HCT116 (cell line): ENCODE data around the gene TMEM203. TPM values are rescaled to one million over a fixed set of nuclear protein-coding genes. Genes with fewer than 3 reads are reported as not detected.

Experiments
- ATAC-seq: fragments of 200-7000 bp; cut with Tn5 transposase; 2 replicates; pipeline ENCODE4 v1.9.1; 2020; ENCODE audit warnings: mild to moderate bottlenecking, moderate library complexity
- BruUV-seq: library from RNA; stranded (reverse); fragments of 400-500 nt; replicated peaks from 2 replicates; lab custom pipeline; 2021; lab: Mats Ljungman, UMichigan
- CTCF ChIA-PET: fragments of 300-600 bp; sonication (Branson Sonifier 250); formaldehyde crosslinking; loops from one replicate; lab custom pipeline; 2021; ENCODE audit warnings: antibody characterized with exemption; lab: Charles Lee
- POLR2A ChIA-PET: fragments of 300-600, 350-600 bp; sonication (Branson Sonifier 250); formaldehyde crosslinking; loops from one replicate; lab custom pipeline; 2021; ENCODE audit warnings: antibody characterized with exemption; lab: Charles Lee
- RAD21 ChIA-PET, 2 experiments: fragments of 300-600 bp; sonication (Branson Sonifier 250); formaldehyde crosslinking; loops; one replicate each; lab custom pipeline; 2023; ENCODE audit warnings: low total read pairs in 2 of 2; ENCODE audit not compliant: uncharacterized antibody in 2 of 2, unreplicated experiment in 2 of 2, low non-redundant PET in 1 of 2; lab: Charles Lee
- DNase-seq: peaks from one replicate; pipeline ENCODE4 v3.0.0-alpha.2; 2010; ENCODE audit warnings: low read depth, low spot score
- H2AFZ ChIP-seq: fragments of 200-600 bp; shearing (Covaris generic), sonication (generic); 2 replicates; pipeline ENCODE4 v1.6.1; 2017; ENCODE audit warnings: low read depth, mixed run types, mixed read lengths, antibody characterized with exemption, low read length; ENCODE audit not compliant: poor library complexity, severe bottlenecking
- H3K27ac ChIP-seq: 2 replicates; pipeline ENCODE4 v1.5.1; 2012; ENCODE audit warnings: low read depth, low read length
- H3K27me3 ChIP-seq: fragments of 200-600 bp; sonication (generic); 2 replicates; pipeline ENCODE4 v1.6.1; 2016; ENCODE audit warnings: mixed run types, low read length, mixed read lengths; ENCODE audit not compliant: insufficient read depth
- H3K36me3 ChIP-seq, 2 experiments: fragments of 200-500 bp in 1 of 2; fragments of 200-600 bp in 1 of 2; sonication (Bioruptor generic) in 1 of 2; sonication (generic) in 1 of 2; 2 replicates each; pipeline versions ENCODE4 v1.5.1 to v1.6.1; 2014 to 2016; ENCODE audit warnings: low read length in 2 of 2, inconsistent platforms in 1 of 2, mixed read lengths in 1 of 2, mixed run types in 1 of 2; ENCODE audit not compliant: insufficient read depth in 2 of 2, control insufficient read depth in 1 of 2
- H3K4me1 ChIP-seq, 2 experiments: fragments of 200-600 bp in 1 of 2; sonication (generic) in 1 of 2; 2 replicates each; pipeline versions ENCODE4 v1.5.1 to v1.6.1; 2012 to 2017; ENCODE audit warnings: low read length in 2 of 2, inconsistent platforms in 1 of 2, mild to moderate bottlenecking in 1 of 2, mixed read lengths in 1 of 2, mixed run types in 1 of 2, moderate library complexity in 1 of 2; ENCODE audit not compliant: insufficient read depth in 2 of 2, control insufficient read depth in 1 of 2
- H3K4me2 ChIP-seq: fragments of 200-600 bp; sonication (generic); 2 replicates; pipeline ENCODE4 v1.6.1; 2017; ENCODE audit warnings: mixed run types, low read length, mixed read lengths
- H3K4me3 ChIP-seq, 2 experiments: fragments of 200-600 bp in 1 of 2; sonication (generic) in 1 of 2; replicated peaks in 1 of 2; 2 replicates each; pipeline ENCODE4 v1.5.1; 2011 to 2016; ENCODE audit warnings: low read length in 2 of 2, control low read depth in 1 of 2, low read depth in 1 of 2, mild to moderate bottlenecking in 1 of 2, mixed read lengths in 1 of 2, mixed run types in 1 of 2
- H3K79me2 ChIP-seq: fragments of 200-600 bp; sonication (generic); 2 replicates; pipeline ENCODE4 v1.6.1; 2017; ENCODE audit warnings: mild to moderate bottlenecking, mixed run types, low read length, moderate library complexity, mixed read lengths; ENCODE audit not compliant: insufficient read depth
- H3K9ac ChIP-seq: fragments of 200-600 bp; sonication (generic); 2 replicates; pipeline ENCODE4 v1.6.1; 2016; ENCODE audit warnings: low read length, mixed read lengths
- H3K9me2 ChIP-seq: fragments of 200-600 bp; sonication (generic), shearing (Covaris generic); 2 replicates; pipeline ENCODE4 v1.6.1; 2017; ENCODE audit warnings: mixed run types, mild to moderate bottlenecking, moderate library complexity; ENCODE audit not compliant: insufficient read depth
- H3K9me3 ChIP-seq, 2 experiments: fragments of 200-500 bp in 1 of 2; fragments of 200-600 bp in 1 of 2; sonication (Bioruptor generic) in 1 of 2; sonication (generic) in 1 of 2; 2 replicates each; pipeline ENCODE4 v1.6.1; 2014 to 2017; ENCODE audit warnings: low read length in 2 of 2, mixed read lengths in 2 of 2, inconsistent platforms in 1 of 2, low read depth in 1 of 2, mild to moderate bottlenecking in 1 of 2, mixed run types in 1 of 2, moderate library complexity in 1 of 2; ENCODE audit not compliant: control insufficient read depth in 1 of 2, insufficient read depth in 1 of 2
- H4K20me1 ChIP-seq: fragments of 200-600 bp; sonication (generic), shearing (Covaris generic); 2 replicates; pipeline ENCODE4 v1.6.1; 2017; ENCODE audit warnings: mixed run types, mild to moderate bottlenecking, moderate library complexity; ENCODE audit not compliant: insufficient read depth
- CBX3 ChIP-seq: IDR thresholded peaks from 2 replicates; pipeline ENCODE4 v1.6.1; 2012; ENCODE audit warnings: low read depth
- CEBPB ChIP-seq: IDR thresholded peaks from 2 replicates; pipeline ENCODE4 v1.6.1; 2012; ENCODE audit warnings: low read depth
- CTCF ChIP-seq, 3 experiments: fragments of 200-600 bp in 1 of 3; sonication (generic) in 1 of 3; IDR thresholded peaks in 2 of 3; conservative IDR thresholded peaks in 1 of 3; 2 replicates each; pipeline ENCODE4 v1.5.1; 2012 to 2017; ENCODE audit warnings: low read depth in 2 of 3, low read length in 2 of 3, antibody characterized with exemption in 1 of 3, borderline replicate concordance in 1 of 3, control low read depth in 1 of 3, mild to moderate bottlenecking in 1 of 3, mixed read lengths in 1 of 3, mixed run types in 1 of 3, moderate library complexity in 1 of 3; ENCODE audit not compliant: insufficient read depth in 1 of 3
- ELF1 ChIP-seq: IDR thresholded peaks from 2 replicates; pipeline ENCODE4 v1.6.1; 2012; ENCODE audit warnings: low read depth, borderline replicate concordance
- EZH2 ChIP-seq: fragments of 200-600 bp; sonication (generic); IDR thresholded peaks from 2 replicates; pipeline ENCODE4 v1.6.1; 2017; ENCODE audit warnings: antibody characterized with exemption, mixed run types
- EZH2phosphoT487 ChIP-seq: fragments of 200-600 bp; IDR thresholded peaks from 2 replicates; pipeline ENCODE4 v1.6.1; 2018; ENCODE audit warnings: antibody characterized with exemption, borderline replicate concordance
- JUND ChIP-seq: IDR thresholded peaks from 2 replicates; pipeline ENCODE4 v1.6.1; 2012
- MAX ChIP-seq: IDR thresholded peaks from 2 replicates; pipeline ENCODE4 v1.6.1; 2012
- POLR2A ChIP-seq: IDR thresholded peaks from 2 replicates; pipeline ENCODE4 v1.7.0; 2011; ENCODE audit warnings: borderline replicate concordance; ENCODE audit not compliant: insufficient read depth, insufficient read length; ENCODE audit errors: extremely low read depth
- POLR2AphosphoS5 ChIP-seq: IDR thresholded peaks from 2 replicates; pipeline ENCODE4 v1.6.1; 2011; ENCODE audit warnings: mild to moderate bottlenecking, low read depth, low read length, moderate library complexity
- SIN3A ChIP-seq: IDR thresholded peaks from 2 replicates; pipeline ENCODE4 v1.6.1; 2012; ENCODE audit warnings: low read depth
- SP1 ChIP-seq: IDR thresholded peaks from 2 replicates; pipeline ENCODE4 v1.6.1; 2012; ENCODE audit warnings: low read depth
- SRF ChIP-seq: IDR thresholded peaks from 2 replicates; pipeline ENCODE4 v1.6.1; 2012; ENCODE audit warnings: low read depth
- YY1 ChIP-seq: IDR thresholded peaks from 2 replicates; pipeline ENCODE4 v1.6.1; 2011; ENCODE audit warnings: low read length, low read depth, moderate library complexity, mild to moderate bottlenecking; ENCODE audit not compliant: insufficient replicate concordance; ENCODE audit errors: extremely low read depth
- ZBTB33 ChIP-seq: IDR thresholded peaks from 2 replicates; pipeline ENCODE4 v1.6.1; 2011; ENCODE audit warnings: mild to moderate bottlenecking, low read length, moderate library complexity; ENCODE audit not compliant: insufficient replicate concordance; ENCODE audit errors: extremely low read depth
- ZFX ChIP-seq: fragments of 450-650 bp; IDR thresholded peaks from 2 replicates; pipeline ENCODE4 v1.6.1; 2017
- ZNF274 ChIP-seq: fragments of 200-500 bp; sonication (Bioruptor generic); IDR thresholded peaks from 2 replicates; pipeline ENCODE4 v1.6.1; 2014; ENCODE audit warnings: mild to moderate bottlenecking, low read depth, low read length, inconsistent platforms
- intact Hi-C: fragments of 100-400 bp; cut with micrococcal nuclease; formaldehyde crosslinking; loops from 2 replicates; pipeline ENCODE4 v1.10.0; 2022
- total RNA-seq: library from RNA; stranded (reverse); gene quantifications from one replicate; pipeline ENCODE4 v1.2.1, GENCODE V29; 2021; ENCODE audit not compliant: unreplicated experiment
- TF ChIP-seq, protein P1 (sequence below): IDR thresholded peaks from 2 replicates; pipeline ENCODE4 v1.6.1; 2012
- TF ChIP-seq, protein P2 (sequence below): IDR thresholded peaks from 2 replicates; pipeline ENCODE4 v1.6.1; 2012; ENCODE audit warnings: low read depth

TMEM203 gene
- total RNA-seq, 1 experiment from 2014 or later: 45.0 TPM

GRCh38 chr9:137195525-137196220, 9.8 kb downstream of the TMEM203 start:
- no TSS peak for BruUV-seq
- TF ChIP-seq CEBPB (no peak), POLR2A (no peak), MAX (no peak), SP1 (no peak), ZBTB33 (no peak), ELF1 (no peak), ZNF274 (no peak), YY1 (no peak), CTCF (IDR thresholded peaks at IDR 0.05 in 2 of 3, conservative IDR thresholded peaks at IDR 0.05 in 1 of 3; ENCODE audit: borderline replicate concordance in 1 of 3, insufficient read depth in 1 of 3, low read depth in 2 of 3, low read length in 2 of 3) (no peak), JUND (no peak), SRF (no peak), EZH2 (no peak), EZH2phosphoT487 (no peak), ZFX (no peak), SIN3A (no peak), POLR2AphosphoS5 (no peak), CBX3 (no peak)
- TF ChIP-seq, protein P1, sequence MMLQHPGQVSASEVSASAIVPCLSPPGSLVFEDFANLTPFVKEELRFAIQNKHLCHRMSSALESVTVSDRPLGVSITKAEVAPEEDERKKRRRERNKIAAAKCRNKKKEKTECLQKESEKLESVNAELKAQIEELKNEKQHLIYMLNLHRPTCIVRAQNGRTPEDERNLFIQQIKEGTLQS: no peak
- TF ChIP-seq, protein P2, sequence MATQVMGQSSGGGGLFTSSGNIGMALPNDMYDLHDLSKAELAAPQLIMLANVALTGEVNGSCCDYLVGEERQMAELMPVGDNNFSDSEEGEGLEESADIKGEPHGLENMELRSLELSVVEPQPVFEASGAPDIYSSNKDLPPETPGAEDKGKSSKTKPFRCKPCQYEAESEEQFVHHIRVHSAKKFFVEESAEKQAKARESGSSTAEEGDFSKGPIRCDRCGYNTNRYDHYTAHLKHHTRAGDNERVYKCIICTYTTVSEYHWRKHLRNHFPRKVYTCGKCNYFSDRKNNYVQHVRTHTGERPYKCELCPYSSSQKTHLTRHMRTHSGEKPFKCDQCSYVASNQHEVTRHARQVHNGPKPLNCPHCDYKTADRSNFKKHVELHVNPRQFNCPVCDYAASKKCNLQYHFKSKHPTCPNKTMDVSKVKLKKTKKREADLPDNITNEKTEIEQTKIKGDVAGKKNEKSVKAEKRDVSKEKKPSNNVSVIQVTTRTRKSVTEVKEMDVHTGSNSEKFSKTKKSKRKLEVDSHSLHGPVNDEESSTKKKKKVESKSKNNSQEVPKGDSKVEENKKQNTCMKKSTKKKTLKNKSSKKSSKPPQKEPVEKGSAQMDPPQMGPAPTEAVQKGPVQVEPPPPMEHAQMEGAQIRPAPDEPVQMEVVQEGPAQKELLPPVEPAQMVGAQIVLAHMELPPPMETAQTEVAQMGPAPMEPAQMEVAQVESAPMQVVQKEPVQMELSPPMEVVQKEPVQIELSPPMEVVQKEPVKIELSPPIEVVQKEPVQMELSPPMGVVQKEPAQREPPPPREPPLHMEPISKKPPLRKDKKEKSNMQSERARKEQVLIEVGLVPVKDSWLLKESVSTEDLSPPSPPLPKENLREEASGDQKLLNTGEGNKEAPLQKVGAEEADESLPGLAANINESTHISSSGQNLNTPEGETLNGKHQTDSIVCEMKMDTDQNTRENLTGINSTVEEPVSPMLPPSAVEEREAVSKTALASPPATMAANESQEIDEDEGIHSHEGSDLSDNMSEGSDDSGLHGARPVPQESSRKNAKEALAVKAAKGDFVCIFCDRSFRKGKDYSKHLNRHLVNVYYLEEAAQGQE: no peak
- RAD21 ChIA-PET: no interaction called here
- intact Hi-C loops: no loop called here
- Histone ChIP-seq H4K20me1 (no peaks in the 10 kb centered on the region), H3K9me3 (no peaks in the 10 kb centered on the region), H3K4me2 (peak overlapping the region; percentile 37), H3K27me3 (no peaks in the 10 kb centered on the region), H3K27ac (peak overlapping the region; percentile 38; the same call in 1 of the 2 replicates), H3K36me3 (no peaks in the 10 kb centered on the region; a peak in 1 of 4 replicates), H3K79me2 (peaks cover 15% of the 10 kb centered on the region; the same call in 1 of the 2 replicates), H2AFZ (no peak overlapping the region), H3K4me3 (no peak overlapping the region), H3K9ac (no peak overlapping the region), H3K4me1 (peaks cover 32 to 49% of the 10 kb centered on the region in 2 experiments), H3K9me2 (no peaks in the 10 kb centered on the region)
- ATAC-seq: no peak
- CTCF ChIA-PET: interaction anchor here (1.2 to 1.7 kb wide), 2 partner anchors 32 to 41 kb away, joined by 3 to 4 read pairs; partner anchors contain the start of gene RNF224
- POLR2A ChIA-PET: interaction anchor here (2.2 kb wide), 1 partner anchor 45 kb away, joined by 6 read pairs; the partner anchor contains the start of gene TUBB4B
- no peak for DNase-seq
